Testis (tissue), 3 donors: ENCODE measurements around the gene CCDC152. TPM values are rescaled to one million over a fixed set of nuclear protein-coding genes. Genes with fewer than 3 reads are reported as not detected.

ENCODE experiments used
- DNase-seq: peaks from one replicate; pipeline ENCODE4 v3.0.0-alpha.2; 2019
- H3K27ac ChIP-seq, 2 donors: fragments of 200-600 bp; sonication (generic); one replicate each; pipeline ENCODE4 v1.5.1; 2019
- H3K27me3 ChIP-seq: fragments of 200-600 bp; sonication (generic); one replicate; pipeline ENCODE4 v1.5.1; 2019
- H3K36me3 ChIP-seq: fragments of 200-600 bp; sonication (generic); one replicate; pipeline ENCODE4 v1.5.1; 2017; ENCODE audit warnings: low read depth; ENCODE audit errors: missing control alignments
- H3K4me1 ChIP-seq: fragments of 200-600 bp; sonication (generic); one replicate; pipeline ENCODE4 v1.5.1; 2019
- H3K4me3 ChIP-seq, 2 donors: fragments of 200-600 bp; sonication (generic); one replicate each; pipeline ENCODE4 v1.5.1; 2017 to 2019
- H3K9me3 ChIP-seq: fragments of 200-600 bp; sonication (generic); one replicate; pipeline ENCODE4 v1.5.1; 2017
- CTCF ChIP-seq, 3 experiments: fragments of 450-650 bp in 2 of 3; fragments of 200-600 bp in 1 of 3; sonication (generic) in 1 of 3; IDR thresholded peaks; one replicate each; pipeline ENCODE4 v1.5.1; 2016 to 2019; ENCODE audit warnings: antibody characterized with exemption in 3 of 3, mild to moderate bottlenecking in 2 of 3, moderate library complexity in 1 of 3
- POLR2A ChIP-seq: fragments of 450-650 bp; IDR thresholded peaks from one replicate; pipeline ENCODE4 v1.6.1; 2017; ENCODE audit warnings: antibody characterized with exemption, mild to moderate bottlenecking, moderate library complexity
- WGBS, 2 donors: methylation state at CpG; one replicate each; pipeline ENCODE4 v1.1.5; 2018; 5-methylcytosine and 5-hydroxymethylcytosine counted together
- intact Hi-C: fragments of 100-400 bp; cut with DNase I; formaldehyde crosslinking; loops from one replicate; pipeline ENCODE4 v1.15.1; 2023; ENCODE audit warnings: low total_unique reads
- polyA plus RNA-seq: library from polyadenylated mRNA; stranded (reverse); fragments of 350-450 nt; fragmentation: Illumina TruSeq; extraction: RNeasy Lipid Tissue Mini Kit (QIAGEN cat#74804); gene quantifications from one replicate; pipeline ENCODE4 v1.2.3, GENCODE V29; 2014; ENCODE audit warnings: low read depth, low replicate concordance; ENCODE audit not compliant: insufficient read depth
- total RNA-seq, 2 donors: library from RNA; depleted of rRNA; stranded (reverse); fragments of >200 nt; gene quantifications; one replicate each; pipeline ENCODE4 v1.2.3, GENCODE V29; 2016

Gene CCDC152
- total and polyA plus RNA-seq, 3 donors from 2014 or later: 1.4 to 5.2 (median 2.4) TPM

GRCh38 chr5:42839196-42839595 lies 82.6 kb downstream of the CCDC152 start:
- Histone ChIP-seq H3K4me1 (peaks cover 25% of the 10 kb centered on the region), H3K27me3 (no peaks in the 10 kb centered on the region), H3K4me3 (no peak overlapping the region), H3K27ac (no peak overlapping the region), H3K36me3 (no peaks in the 10 kb centered on the region), H3K9me3 (no peaks in the 10 kb centered on the region)
- DNase-seq: no peak
- 65 to 77% methylated on average over 3 of the region's 3 CpGs for WGBS, 2 donors
- TF ChIP-seq CTCF (IDR thresholded peaks at IDR 0.05): no peak
- no peak for TF ChIP-seq POLR2A
- intact Hi-C loops: no loop called here

- peaks cover 25% of the 10 kb centered on the region for H3K4me1 ChIP-seq
- TF ChIP-seq CTCF (IDR thresholded peaks at IDR 0.05) (no peak), POLR2A (no peak)
- no peak overlapping the region for H3K4me3 ChIP-seq
- no peaks in the 10 kb centered on the region for H3K36me3 ChIP-seq
- peak overlapping the region in 1 of 2 donors; percentile 77 for H3K27ac ChIP-seq
- WGBS, 2 donors: 20 to 40% methylated on average over 6 of the region's 6 CpGs
- no peaks in the 10 kb centered on the region for H3K9me3 ChIP-seq
- no peaks in the 10 kb centered on the region for H3K27me3 ChIP-seq
- peak; percentile 76 for DNase-seq
- intact Hi-C loops: no loop called here
Measured at GRCh38 chr5:42840269-42840668, 83.7 kb downstream of the CCDC152 start.

- 61 to 62% methylated on average over 5 of the region's 5 CpGs for WGBS, 2 donors
- intact Hi-C loops: no loop called here
- H3K36me3 ChIP-seq: no peaks in the 10 kb centered on the region
- DNase-seq: no peak
- peak overlapping the region in 1 of 2 donors; percentile 77 for H3K27ac ChIP-seq
- no peak overlapping the region for H3K4me3 ChIP-seq
- H3K9me3 ChIP-seq: no peaks in the 10 kb centered on the region
- no peak for TF ChIP-seq CTCF (IDR thresholded peaks at IDR 0.05)
- no peak for TF ChIP-seq POLR2A
- H3K4me1 ChIP-seq: peaks cover 25% of the 10 kb centered on the region
- H3K27me3 ChIP-seq: no peaks in the 10 kb centered on the region
Measured at GRCh38 chr5:42840842-42841567, 84.4 kb downstream of the CCDC152 start.

GRCh38 chr5:42842921-42843641 lies 86.5 kb downstream of the CCDC152 start:
- intact Hi-C loops: no loop called here
- Histone ChIP-seq H3K9me3 (no peaks in the 10 kb centered on the region), H3K4me3 (no peak overlapping the region), H3K27me3 (no peaks in the 10 kb centered on the region), H3K4me1 (peaks cover 25% of the 10 kb centered on the region), H3K27ac (no peak overlapping the region), H3K36me3 (no peaks in the 10 kb centered on the region)
- 36 to 48% methylated on average over 4 of the region's 4 CpGs for WGBS, 2 donors
- peak; percentile 44 for DNase-seq
- TF ChIP-seq POLR2A (no peak), CTCF (IDR thresholded peaks at IDR 0.05) (no peak)
